ENCODE data around the gene XKR8. TPM values are rescaled to one million over a fixed set of nuclear protein-coding genes. Genes with fewer than 3 reads are reported as not detected.

The XKR8 gene
- total and polyA plus RNA-seq, 9 of the 15 experiments (the other 6 are each of a cell fraction or from before 2014, with no cell fraction given), result 0.45 to 2.8 (median 1.7) TPM

DNA sequence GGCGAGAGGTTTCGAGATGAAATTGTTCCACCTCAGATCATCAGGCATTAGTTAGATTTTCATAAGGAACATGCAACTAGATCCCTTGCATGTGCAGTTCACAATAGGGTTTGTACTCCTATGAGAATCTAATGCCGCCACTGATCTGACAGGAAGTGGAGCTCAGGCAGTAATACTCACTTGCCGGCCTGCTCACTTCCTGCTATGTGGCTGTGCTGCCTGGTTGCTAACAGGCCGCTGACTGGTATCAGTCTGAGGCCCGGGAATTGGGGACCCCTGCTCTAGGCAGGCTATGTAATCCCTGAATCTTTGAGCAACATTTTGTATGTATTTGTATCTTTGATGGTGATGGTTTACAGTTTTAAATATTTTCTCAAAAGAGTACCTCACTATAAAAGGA lies 32.5 kb downstream of the XKR8 start (continued):
- TF ChIP-seq DNMT1 (IDR thresholded peaks at IDR 0.05), result no peak
- TF ChIP-seq ZNF445 (CRISPR knock-in tag; IDR thresholded peaks at IDR 0.05; ENCODE audit: low read depth), result no peak
- no peak for TF ChIP-seq ADNP (tag; IDR thresholded peaks at IDR 0.05)
- no peak for TF ChIP-seq MTF1 (CRISPR knock-in tag; IDR thresholded peaks at IDR 0.05; ENCODE audit: borderline replicate concordance)

GRCh38 chr1:27993241-27993640 lies 33.5 kb downstream of the XKR8 start:
- H3K27ac ChIP-seq (ENCODE audit: extremely low read depth, low read depth, low read length), result no peak overlapping the region
- FAIRE-seq, result no peak
- intact Hi-C loops (cut with micrococcal nuclease), result no loop called here
- H3K4me1 ChIP-seq (replicated peaks in 1 of 2; ENCODE audit: control insufficient read depth in 2 of 2, insufficient read depth in 2 of 2, low read length in 2 of 2), result no peaks in the 10 kb centered on the region
- no peaks in the 10 kb centered on the region for H3K27me3 ChIP-seq (ENCODE audit: control insufficient read depth in 2 of 2, insufficient read depth in 2 of 2, low read length in 2 of 2)
- H3K9me3 ChIP-seq (replicated peaks; ENCODE audit: control insufficient read depth, insufficient read depth, low read depth, low read length), result no peaks in the 10 kb centered on the region
- no peaks in the 10 kb centered on the region for H3K79me2 ChIP-seq (ENCODE audit: control insufficient read depth, insufficient read depth, low read length)
- no TSS peak for BruUV-seq (replicated peaks)
- H3K9ac ChIP-seq (ENCODE audit: insufficient read depth in 1 of 2, low read depth in 2 of 2, low read length in 2 of 2), result no peak overlapping the region
- no peak overlapping the region for H3K4me2 ChIP-seq (ENCODE audit: insufficient read depth, low read length)
- POLR2A ChIA-PET, result interaction anchor here (0.5 to 1.7 kb wide), 3 partner anchors 9 to 252 kb away, joined by 4 to 7 read pairs (median 4); partner anchors contain the start of gene EYA3
- no peak for DNase-seq (ENCODE audit: extremely low read depth in 1 of 4, low spot score in 3 of 4)
- peaks cover 93% of the 10 kb centered on the region for H3K36me3 ChIP-seq (ENCODE audit: control insufficient read depth, insufficient read depth, low read length)
- H3K9me1 ChIP-seq (ENCODE audit: control insufficient read depth, insufficient read depth, low read length), result no peaks in the 10 kb centered on the region
- no peak for ATAC-seq
- WGBS (ENCODE audit: insufficient coverage, low coverage, missing lambda C conversion rate), result 76% methylated on average over 3 of the region's 3 CpGs
- no peaks in the 10 kb centered on the region for H4K20me1 ChIP-seq (replicated peaks; ENCODE audit: control insufficient read depth, insufficient read depth, low read length)
- in situ Hi-C loops (cut with MboI), result no loop called here
- CTCF ChIA-PET (ENCODE audit: low intra/inter-chr PET ratio), result no interaction called here
- H2AFZ ChIP-seq (ENCODE audit: low read depth, low read length), result no peak overlapping the region
- no peak overlapping the region for H3K4me3 ChIP-seq
- TF ChIP-seq SMARCA4 (IDR thresholded peaks at IDR 0.05) (no peak), NR3C1 (CRISPR knock-in tag; IDR thresholded peaks at IDR 0.05) (no peak), RUNX1 (IDR thresholded peaks at IDR 0.05; ENCODE audit: low read depth) (no peak), ZNF143 (CRISPR knock-in tag; IDR thresholded peaks at IDR 0.05) (no peak), GABPB2 (CRISPR knock-in tag; conservative IDR thresholded peaks at IDR 0.05) (no peak), FOXK2 (conservative IDR thresholded peaks at IDR 0.05 in 1 of 2, IDR thresholded peaks at IDR 0.05 in 1 of 2; ENCODE audit: low read depth in 2 of 2) (no peak), ELK1 (CRISPR knock-in tag; IDR thresholded peaks at IDR 0.05) (no peak), TFAP4 (CRISPR knock-in tag; IDR thresholded peaks at IDR 0.05; ENCODE audit: borderline replicate concordance) (no peak), NBN (IDR thresholded peaks at IDR 0.05; ENCODE audit: low read depth) (no peak), BDP1 (IDR thresholded peaks at IDR 0.05; ENCODE audit: insufficient read depth, insufficient read length) (no peak), CBX3 (IDR thresholded peaks at IDR 0.05; ENCODE audit: borderline replicate concordance in 1 of 2, low read length in 2 of 2) (no peak), CEBPB (tag; IDR thresholded peaks at IDR 0.05) (no peak), RBM25 (IDR thresholded peaks at IDR 0.05; ENCODE audit: low read depth, low read length, severe bottlenecking) (no peak)
- TF ChIP-seq, protein P1, sequence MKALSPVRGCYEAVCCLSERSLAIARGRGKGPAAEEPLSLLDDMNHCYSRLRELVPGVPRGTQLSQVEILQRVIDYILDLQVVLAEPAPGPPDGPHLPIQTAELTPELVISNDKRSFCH (CRISPR knock-in tag; IDR thresholded peaks at IDR 0.05), result no peak
- TF ChIP-seq, protein P1 (tag; IDR thresholded peaks at IDR 0.05), result no peak
- TF ChIP-seq, protein P2, sequence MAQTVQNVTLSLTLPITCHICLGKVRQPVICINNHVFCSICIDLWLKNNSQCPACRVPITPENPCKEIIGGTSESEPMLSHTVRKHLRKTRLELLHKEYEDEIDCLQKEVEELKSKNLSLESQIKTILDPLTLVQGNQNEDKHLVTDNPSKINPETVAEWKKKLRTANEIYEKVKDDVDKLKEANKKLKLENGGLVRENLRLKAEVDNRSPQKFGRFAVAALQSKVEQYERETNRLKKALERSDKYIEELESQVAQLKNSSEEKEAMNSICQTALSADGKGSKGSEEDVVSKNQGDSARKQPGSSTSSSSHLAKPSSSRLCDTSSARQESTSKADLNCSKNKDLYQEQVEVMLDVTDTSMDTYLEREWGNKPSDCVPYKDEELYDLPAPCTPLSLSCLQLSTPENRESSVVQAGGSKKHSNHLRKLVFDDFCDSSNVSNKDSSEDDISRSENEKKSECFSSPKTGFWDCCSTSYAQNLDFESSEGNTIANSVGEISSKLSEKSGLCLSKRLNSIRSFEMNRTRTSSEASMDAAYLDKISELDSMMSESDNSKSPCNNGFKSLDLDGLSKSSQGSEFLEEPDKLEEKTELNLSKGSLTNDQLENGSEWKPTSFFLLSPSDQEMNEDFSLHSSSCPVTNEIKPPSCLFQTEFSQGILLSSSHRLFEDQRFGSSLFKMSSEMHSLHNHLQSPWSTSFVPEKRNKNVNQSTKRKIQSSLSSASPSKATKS (CRISPR knock-in tag; IDR thresholded peaks at IDR 0.05), result no peak
